Hematopoietic multipotent progenitor cell treated with erythropoietin and hydrocortisone succinate and interleukin-3 and kit ligand, for 6 days (in vitro differentiated cells): ENCODE data around the gene LDB1.

Source experiments
- DNase-seq: peaks from one replicate; pipeline ENCODE4 v3.0.0-alpha.2; 2015

The LDB1 gene

GRCh38 chr10:102134416-102134815 lies 14.2 kb upstream of the LDB1 start:
- DNase-seq, result no peak

GRCh38 chr10:102133373-102134195 lies 13.4 kb upstream of the LDB1 start:
- peak; percentile 92 for DNase-seq

DNA sequence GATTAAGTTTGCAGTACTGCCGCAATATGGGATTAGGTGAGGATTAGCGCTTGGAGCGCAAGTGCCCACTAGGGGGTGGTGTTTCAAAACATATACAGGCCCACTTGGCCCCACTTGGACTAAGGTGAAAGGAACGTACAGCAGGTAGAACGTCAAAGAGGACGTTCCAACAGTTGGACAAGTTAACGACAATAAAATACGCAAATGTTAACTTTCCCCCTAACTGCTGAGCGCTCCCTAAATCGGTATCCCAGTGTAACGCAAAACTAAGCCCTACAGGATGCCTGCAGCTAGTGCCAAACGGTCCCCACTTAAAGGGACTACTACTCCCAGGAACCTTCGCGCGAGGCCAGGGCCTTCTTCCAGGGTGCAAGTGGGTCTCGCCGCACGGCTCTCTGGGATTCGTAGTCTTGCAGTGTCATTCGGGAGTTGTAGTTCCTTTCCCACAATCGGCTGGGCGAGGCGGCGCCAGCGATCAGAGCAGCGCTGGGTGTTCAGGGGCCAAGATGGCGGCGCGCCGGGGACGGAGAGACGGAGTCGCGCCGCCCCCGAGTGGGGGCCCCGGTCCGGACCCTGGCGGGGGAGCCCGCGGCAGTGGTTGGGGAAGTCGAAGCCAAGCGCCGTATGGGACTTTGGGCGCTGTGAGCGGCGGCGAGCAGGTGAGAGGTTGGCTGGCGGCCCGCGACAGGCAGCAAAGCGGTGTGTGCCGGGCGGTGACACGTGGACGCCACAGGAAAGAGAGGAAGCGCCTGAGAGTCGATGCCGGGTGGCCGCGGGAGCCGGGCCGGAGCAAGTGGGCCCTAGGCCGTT lies 12.6 kb upstream of the LDB1 start, which contains the start of gene PPRC1:
TSS of gene PPRC1 (plus strand) at position 478 of the 810 bp plus-strand sequence. CDS start at position 507, 29 bp downstream.
- peak; percentile 100 for DNase-seq

GRCh38 chr10:102132193-102132562 lies 12.0 kb upstream of the LDB1 start:
- no peak for DNase-seq

DNA sequence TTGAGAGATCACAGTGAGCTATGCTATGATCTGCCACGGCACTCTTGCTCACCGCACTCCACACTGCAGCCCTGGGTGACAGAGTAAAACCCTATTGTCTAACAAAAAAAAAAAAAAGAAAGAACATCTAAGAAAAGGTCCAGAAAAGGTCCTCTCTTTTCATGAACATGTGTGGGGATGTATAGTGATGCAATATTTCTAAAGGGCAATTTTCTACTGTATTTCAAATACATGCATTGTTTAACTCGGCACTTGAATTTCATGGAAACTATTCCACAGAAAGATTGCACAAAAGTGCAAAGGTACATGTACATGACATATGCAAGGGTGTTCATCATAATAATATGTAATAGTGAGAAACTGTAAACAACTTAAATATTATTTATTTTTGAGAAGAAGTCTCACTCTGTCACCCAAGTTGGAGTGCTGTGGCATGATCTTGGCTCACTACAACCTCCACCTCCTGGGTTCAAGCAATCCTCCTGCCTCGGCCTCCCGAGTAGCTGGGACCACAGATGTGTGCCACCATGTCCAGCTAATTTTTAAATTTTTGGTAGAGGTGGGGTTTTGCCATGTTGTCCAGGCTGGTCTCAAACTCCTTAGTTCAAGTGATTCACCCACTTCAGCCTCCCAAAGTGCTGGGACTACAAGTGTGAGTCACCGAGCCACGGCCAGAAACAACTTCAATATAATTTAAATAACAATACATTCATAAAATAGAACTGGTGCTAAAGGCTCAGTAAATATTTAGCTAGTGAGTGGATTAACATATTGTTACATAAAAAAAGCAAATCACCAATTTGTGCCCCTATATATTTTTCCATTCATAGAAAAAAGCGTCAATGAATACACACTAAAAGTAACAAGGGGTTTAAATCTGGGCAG lies 11.4 kb upstream of the LDB1 start:
- DNase-seq, result no peak

- DNase-seq, result no peak
Observed at GRCh38 chr10:102123223-102123622, 3.1 kb upstream of the LDB1 start.

GRCh38 chr10:102122450-102122849 lies 2.3 kb upstream of the LDB1 start:
- no peak for DNase-seq

DNA sequence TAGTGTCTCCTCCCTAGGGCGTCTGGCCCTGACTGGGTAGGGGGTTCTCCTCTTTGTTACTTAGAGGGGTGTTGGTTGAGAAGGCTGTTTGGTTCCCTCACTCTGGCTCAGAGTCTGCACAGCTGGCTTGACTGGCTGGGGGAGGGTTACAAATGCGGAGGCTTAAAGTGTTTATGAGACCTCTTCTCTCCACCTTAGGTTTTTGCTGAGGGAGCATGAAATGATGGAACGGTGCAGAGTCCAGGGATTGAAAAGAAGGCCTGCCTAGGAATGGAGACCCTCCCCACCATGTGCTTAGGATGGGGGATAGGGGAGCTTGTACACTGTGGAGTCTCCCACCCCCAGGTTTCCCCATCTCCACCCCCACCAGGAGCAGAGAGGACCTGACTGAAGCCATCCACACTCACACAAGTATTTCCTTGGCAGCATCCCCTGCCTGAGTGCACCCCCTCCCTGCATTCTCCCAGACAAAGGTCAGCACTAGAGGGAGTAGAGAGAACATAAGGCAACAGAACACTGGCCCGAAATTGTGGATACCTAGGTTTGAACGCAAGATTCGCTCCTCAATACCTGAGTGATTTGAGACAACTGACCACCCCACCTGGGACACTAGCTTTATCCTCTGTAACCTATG lies 1.7 kb upstream of the LDB1 start:
- DNase-seq, result no peak

GRCh38 chr10:102120991-102121738 lies 997 bp upstream of the LDB1 start:
- DNase-seq, result peak; percentile 65

DNA sequence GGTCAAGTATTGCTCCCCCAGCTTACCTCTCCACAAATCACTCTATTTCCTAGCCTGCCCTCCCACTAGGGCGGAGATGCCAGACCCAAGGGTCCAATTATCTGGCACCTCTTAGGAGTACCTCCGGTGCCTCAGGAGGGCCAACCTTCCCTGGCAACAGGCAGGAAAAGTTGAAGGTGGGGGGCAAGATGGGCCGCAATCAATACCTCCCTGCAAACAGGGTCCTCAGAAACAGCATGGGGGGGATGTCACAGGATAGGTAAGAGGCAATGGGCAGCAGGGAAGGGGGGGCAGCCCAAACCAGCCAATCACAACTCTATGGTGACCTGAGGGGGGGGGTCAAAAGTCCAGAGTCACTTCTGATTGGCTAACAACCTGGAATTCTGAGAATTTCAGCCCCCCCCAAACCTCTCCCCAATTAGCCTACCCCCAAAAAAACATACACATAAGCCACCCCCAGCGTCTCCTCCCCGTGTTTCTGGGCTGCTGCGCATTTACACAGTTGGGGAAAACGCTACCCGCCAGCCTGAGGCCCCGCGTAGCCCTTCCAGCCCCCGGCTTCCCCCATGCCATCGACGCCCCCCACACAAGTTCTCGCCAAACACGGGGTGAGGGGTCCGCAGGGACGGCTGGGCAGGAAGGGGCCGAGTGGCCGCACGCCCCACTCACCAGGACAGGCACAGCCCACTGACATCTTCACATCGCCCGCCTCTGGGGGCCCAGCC lies 589 bp downstream of the LDB1 start:
- DNase-seq, result peak; percentile 96

GRCh38 chr10:102118867-102119266 lies 1.3 kb downstream of the LDB1 start:
- no peak for DNase-seq

DNA sequence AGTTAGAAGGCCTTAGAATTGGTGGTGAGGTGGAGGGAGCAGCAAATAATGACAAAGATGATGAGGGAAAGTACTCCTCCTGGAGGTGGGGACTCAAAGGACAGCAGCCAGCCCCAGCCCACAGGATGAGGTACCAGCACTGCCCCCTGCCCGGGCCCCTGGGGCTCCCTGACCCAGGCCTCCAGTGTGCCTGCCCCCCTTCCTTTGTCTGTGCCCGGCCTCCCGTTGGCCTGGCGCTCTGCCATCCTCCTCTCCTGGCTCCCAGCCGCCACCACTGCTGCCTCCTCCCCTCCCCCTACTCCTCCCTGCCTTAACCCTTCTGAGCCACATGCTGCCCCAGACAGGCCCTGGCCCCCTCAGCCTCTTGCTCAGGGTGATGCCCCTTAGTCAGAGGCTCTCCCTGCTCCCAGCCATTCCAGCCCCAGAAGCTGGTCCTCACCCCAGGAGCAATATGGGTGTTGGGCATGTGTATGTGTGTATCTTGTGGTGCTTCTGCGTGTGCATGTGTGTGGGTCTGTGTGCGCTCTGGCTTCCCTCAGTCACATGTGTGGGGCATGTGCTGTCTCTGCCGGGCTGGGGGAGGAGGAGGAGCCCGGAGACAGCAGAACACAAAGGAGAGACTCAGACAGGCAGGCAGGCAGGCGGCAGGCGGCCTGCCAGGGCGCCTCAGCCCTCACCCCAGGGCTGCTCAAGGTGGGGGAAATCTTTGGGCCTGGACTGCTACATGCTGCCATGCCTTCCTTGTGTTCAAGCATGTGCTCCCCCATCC lies 2.6 kb downstream of the LDB1 start:
- DNase-seq, result peak; percentile 97

- no peak for DNase-seq
Observed at GRCh38 chr10:102116656-102117055, 3.5 kb downstream of the LDB1 start.

GRCh38 chr10:102115775-102116174 lies 4.4 kb downstream of the LDB1 start:
- DNase-seq, result no peak

DNA sequence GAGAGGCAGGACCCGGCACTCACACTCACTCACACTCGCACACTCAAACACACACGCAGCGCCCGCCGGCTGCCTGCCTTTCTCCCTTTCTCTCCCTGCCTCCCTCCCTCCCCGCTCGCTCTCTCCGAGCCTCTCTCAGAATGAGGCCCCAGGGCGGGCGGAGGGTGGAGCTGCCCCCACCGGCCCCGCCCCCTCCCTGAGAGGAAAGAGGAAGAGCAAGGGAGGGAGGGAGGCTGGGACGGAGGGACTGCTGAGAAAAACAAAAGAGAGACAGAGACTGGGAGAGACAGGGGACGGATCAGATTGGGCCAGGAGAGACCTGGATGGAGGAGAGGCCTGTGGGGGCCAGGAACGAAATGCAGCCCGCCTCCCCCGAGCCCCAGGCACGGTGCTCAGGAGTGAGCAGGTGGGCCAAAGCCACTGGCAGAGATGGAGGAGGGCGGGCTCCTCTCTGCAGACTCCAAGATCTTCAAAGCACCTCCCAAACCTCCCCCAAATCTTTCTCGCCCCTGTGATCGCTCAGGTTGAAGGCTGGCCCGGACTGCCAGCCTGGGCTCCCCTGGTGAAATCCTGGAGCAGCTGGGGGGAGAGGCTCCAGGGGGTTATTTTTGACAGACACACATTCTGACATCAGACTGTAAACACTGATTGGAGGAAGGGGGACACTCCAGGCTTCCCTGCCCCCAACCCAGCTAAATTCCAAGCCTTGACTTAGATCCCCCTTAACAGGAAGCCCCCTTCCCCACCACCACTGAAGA lies 5.1 kb downstream of the LDB1 start:
- peak; percentile 97 for DNase-seq

DNA sequence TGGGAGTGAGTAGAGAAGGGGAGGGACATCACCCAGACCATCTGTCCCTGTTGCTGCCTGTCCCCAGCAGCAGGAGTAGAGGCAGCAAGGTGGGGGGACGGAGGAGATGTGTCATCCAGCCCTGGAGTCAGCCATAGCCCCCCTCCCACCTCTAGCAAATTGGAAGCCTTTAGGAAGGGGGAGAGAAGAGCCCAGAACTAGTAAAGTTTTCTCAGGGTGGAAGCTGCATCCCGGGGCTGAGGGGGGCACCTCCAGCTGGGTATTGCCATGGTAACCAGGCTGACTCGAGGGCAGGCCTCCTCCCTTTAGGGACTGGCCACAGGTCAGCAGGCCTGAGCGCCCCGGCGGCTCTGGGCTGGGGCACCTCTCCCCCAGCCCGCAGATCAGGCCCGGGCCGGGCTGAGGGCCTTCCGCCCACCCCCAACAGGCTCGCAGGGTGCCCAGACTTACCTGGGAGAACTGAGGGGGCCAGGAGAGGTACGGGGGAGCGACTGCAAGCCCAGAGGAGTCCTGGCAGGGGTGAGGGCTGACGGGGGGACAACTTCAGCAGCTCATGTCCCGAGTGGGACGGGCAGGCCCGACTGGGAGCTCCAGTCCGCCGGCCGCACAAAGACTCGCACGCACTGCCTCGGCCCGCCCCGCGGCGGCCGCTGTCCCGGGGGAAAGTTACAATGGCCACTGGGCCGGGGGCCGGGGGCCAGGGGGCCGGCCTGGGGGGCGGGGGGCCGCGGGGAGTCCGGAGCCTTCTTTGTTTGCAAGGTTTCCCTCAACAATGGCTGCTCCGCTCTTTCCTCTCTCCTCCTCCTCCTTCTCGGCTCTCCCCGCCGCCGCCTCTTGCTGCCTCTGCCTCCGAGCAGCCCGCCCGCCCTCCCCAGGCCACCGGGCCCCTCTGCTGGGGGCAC lies 6.0 kb downstream of the LDB1 start:
- DNase-seq, result peak; percentile 58

- peak; percentile 81 for DNase-seq
Observed at GRCh38 chr10:102113261-102113955, 6.8 kb downstream of the LDB1 start.
